Testis (tissue), 3 donors: ENCODE data around the gene PTPRA. TPM values are rescaled to one million over a fixed set of nuclear protein-coding genes. Genes with fewer than 3 reads are reported as not detected.

Experiments used
- DNase-seq: peaks from one replicate; pipeline ENCODE4 v3.0.0-alpha.2; 2019
- H3K27ac ChIP-seq, 2 donors: fragments of 200-600 bp; sonication (generic); one replicate each; pipeline ENCODE4 v1.5.1; 2019
- H3K27me3 ChIP-seq: fragments of 200-600 bp; sonication (generic); one replicate; pipeline ENCODE4 v1.5.1; 2019
- H3K36me3 ChIP-seq: fragments of 200-600 bp; sonication (generic); one replicate; pipeline ENCODE4 v1.5.1; 2017; ENCODE audit warnings: low read depth; ENCODE audit errors: missing control alignments
- H3K4me1 ChIP-seq: fragments of 200-600 bp; sonication (generic); one replicate; pipeline ENCODE4 v1.5.1; 2019
- H3K4me3 ChIP-seq, 2 donors: fragments of 200-600 bp; sonication (generic); one replicate each; pipeline ENCODE4 v1.5.1; 2017 to 2019
- H3K9me3 ChIP-seq: fragments of 200-600 bp; sonication (generic); one replicate; pipeline ENCODE4 v1.5.1; 2017
- CTCF ChIP-seq, 3 experiments: fragments of 450-650 bp in 2 of 3; fragments of 200-600 bp in 1 of 3; sonication (generic) in 1 of 3; IDR thresholded peaks; one replicate each; pipeline ENCODE4 v1.5.1; 2016 to 2019; ENCODE audit warnings: antibody characterized with exemption in 3 of 3, mild to moderate bottlenecking in 2 of 3, moderate library complexity in 1 of 3
- POLR2A ChIP-seq: fragments of 450-650 bp; IDR thresholded peaks from one replicate; pipeline ENCODE4 v1.6.1; 2017; ENCODE audit warnings: antibody characterized with exemption, mild to moderate bottlenecking, moderate library complexity
- WGBS, 2 donors: methylation state at CpG; one replicate each; pipeline ENCODE4 v1.1.5; 2018; 5-methylcytosine and 5-hydroxymethylcytosine counted together
- intact Hi-C: fragments of 100-400 bp; cut with DNase I; formaldehyde crosslinking; loops from one replicate; pipeline ENCODE4 v1.15.1; 2023; ENCODE audit warnings: low total_unique reads
- polyA plus RNA-seq: library from polyadenylated mRNA; stranded (reverse); fragments of 350-450 nt; fragmentation: Illumina TruSeq; extraction: RNeasy Lipid Tissue Mini Kit (QIAGEN cat#74804); gene quantifications from one replicate; pipeline ENCODE4 v1.2.3, GENCODE V29; 2014; ENCODE audit warnings: low read depth, low replicate concordance; ENCODE audit not compliant: insufficient read depth
- total RNA-seq, 2 donors: library from RNA; depleted of rRNA; stranded (reverse); fragments of >200 nt; gene quantifications; one replicate each; pipeline ENCODE4 v1.2.3, GENCODE V29; 2016

The PTPRA gene
- total and polyA plus RNA-seq, 3 donors from 2014 or later, result 52.0 to 83.8 (median 68.9) TPM

- Histone ChIP-seq H3K9me3 (no peaks in the 10 kb centered on the region), H3K27ac (no peak overlapping the region), H3K36me3 (no peaks in the 10 kb centered on the region), H3K4me3 (no peak overlapping the region), H3K27me3 (no peaks in the 10 kb centered on the region), H3K4me1 (no peaks in the 10 kb centered on the region)
- 83 to 87% methylated on average over 3 of the region's 3 CpGs for WGBS, 2 donors
- intact Hi-C loops, result no loop called here
- TF ChIP-seq POLR2A (no peak), CTCF (IDR thresholded peaks at IDR 0.05) (no peak)
- DNase-seq, result no peak
Measured at GRCh38 chr20:2907519-2907918, 34.2 kb downstream of the PTPRA start.

GRCh38 chr20:2909953-2910352 lies 36.7 kb downstream of the PTPRA start:
- Histone ChIP-seq H3K36me3 (no peaks in the 10 kb centered on the region), H3K27ac (no peak overlapping the region), H3K4me3 (no peak overlapping the region), H3K4me1 (no peaks in the 10 kb centered on the region), H3K27me3 (no peaks in the 10 kb centered on the region), H3K9me3 (no peaks in the 10 kb centered on the region)
- 100% methylated on average over 2 of the region's 2 CpGs; no CpG with 5 or more reads in 1 of the 2 donors for WGBS, 2 donors
- DNase-seq, result no peak
- TF ChIP-seq POLR2A (no peak), CTCF (IDR thresholded peaks at IDR 0.05) (no peak)
- intact Hi-C loops, result no loop called here

GRCh38 chr20:2911200-2911599 lies 37.9 kb downstream of the PTPRA start:
- TF ChIP-seq CTCF (IDR thresholded peaks at IDR 0.05) (no peak), POLR2A (no peak)
- Histone ChIP-seq H3K36me3 (no peaks in the 10 kb centered on the region), H3K9me3 (no peaks in the 10 kb centered on the region), H3K4me3 (no peak overlapping the region), H3K27me3 (no peaks in the 10 kb centered on the region), H3K4me1 (no peaks in the 10 kb centered on the region), H3K27ac (no peak overlapping the region)
- intact Hi-C loops, result no loop called here
- no peak for DNase-seq

GRCh38 chr20:2914160-2914559 lies 40.9 kb downstream of the PTPRA start:
- DNase-seq, result peak; percentile 24
- Histone ChIP-seq H3K4me3 (no peak overlapping the region), H3K27ac (no peak overlapping the region), H3K9me3 (no peaks in the 10 kb centered on the region), H3K27me3 (no peaks in the 10 kb centered on the region), H3K4me1 (no peaks in the 10 kb centered on the region), H3K36me3 (no peaks in the 10 kb centered on the region)
- intact Hi-C loops, result no loop called here
- TF ChIP-seq CTCF (IDR thresholded peaks at IDR 0.05), result no peak
- no peak for TF ChIP-seq POLR2A

GRCh38 chr20:2917266-2917665 lies 44.0 kb downstream of the PTPRA start:
- H3K36me3 ChIP-seq, result no peaks in the 10 kb centered on the region
- H3K27ac ChIP-seq, result no peak overlapping the region
- H3K4me3 ChIP-seq, result no peak overlapping the region
- H3K4me1 ChIP-seq, result no peaks in the 10 kb centered on the region
- no peak for TF ChIP-seq CTCF (IDR thresholded peaks at IDR 0.05)
- no peak for TF ChIP-seq POLR2A
- H3K9me3 ChIP-seq, result no peaks in the 10 kb centered on the region
- DNase-seq, result no peak
- intact Hi-C loops, result no loop called here
- no peaks in the 10 kb centered on the region for H3K27me3 ChIP-seq
